GM23248 (cell line): ENCODE measurements around the gene MOBP. TPM values are rescaled to one million over a fixed set of nuclear protein-coding genes. Genes with fewer than 3 reads are reported as not detected.

Experiments
- DNase-seq: peaks from one replicate; pipeline ENCODE4 v3.0.0-alpha.2; 2015
- H2AFZ ChIP-seq: fragments of 200-600 bp; sonication (generic); 2 replicates; pipeline ENCODE4 v1.6.1; 2016; ENCODE audit warnings: antibody characterized with exemption
- H3F3A ChIP-seq: fragments of 200-600 bp; sonication (generic); 2 replicates; pipeline ENCODE4 v1.6.1; 2016; ENCODE audit warnings: mild to moderate bottlenecking, antibody characterized with exemption, mixed run types; ENCODE audit not compliant: insufficient read depth
- H3K27ac ChIP-seq: fragments of 200-600 bp; sonication (generic); 2 replicates; pipeline ENCODE4 v1.5.1; 2016; ENCODE audit warnings: mild to moderate bottlenecking
- H3K27me3 ChIP-seq: fragments of 200-600 bp; sonication (generic); replicated peaks from 2 replicates; pipeline ENCODE4 v1.6.1; 2016; ENCODE audit warnings: mild to moderate bottlenecking; ENCODE audit not compliant: insufficient read depth
- H3K36me3 ChIP-seq: fragments of 200-600 bp; sonication (generic); 2 replicates; pipeline ENCODE4 v1.6.1; 2016; ENCODE audit warnings: low read depth, mild to moderate bottlenecking
- H3K4me1 ChIP-seq: fragments of 200-600 bp; sonication (generic); 2 replicates; pipeline ENCODE4 v1.6.1; 2016; ENCODE audit warnings: mild to moderate bottlenecking; ENCODE audit not compliant: insufficient read depth
- H3K4me2 ChIP-seq: fragments of 200-600 bp; sonication (generic); one replicate; pipeline ENCODE4 v1.6.1; 2016; ENCODE audit warnings: mild to moderate bottlenecking; ENCODE audit not compliant: unreplicated experiment
- H3K4me3 ChIP-seq: fragments of 200-600 bp; sonication (generic); 2 replicates; pipeline ENCODE4 v1.5.1; 2016; ENCODE audit warnings: mild to moderate bottlenecking
- H3K79me2 ChIP-seq: fragments of 200-600 bp; sonication (generic); 2 replicates; pipeline ENCODE4 v1.6.1; 2016; ENCODE audit warnings: mild to moderate bottlenecking; ENCODE audit not compliant: insufficient read depth
- H3K9ac ChIP-seq: fragments of 200-600 bp; sonication (generic); 2 replicates; pipeline ENCODE4 v1.6.1; 2016; ENCODE audit warnings: mild to moderate bottlenecking
- H3K9me2 ChIP-seq: fragments of 200-600 bp; sonication (generic); 2 replicates; pipeline ENCODE4 v1.6.1; 2016; ENCODE audit warnings: mixed run types, mild to moderate bottlenecking, moderate library complexity; ENCODE audit not compliant: insufficient read depth
- H3K9me3 ChIP-seq: fragments of 200-600 bp; sonication (generic); one replicate; pipeline ENCODE4 v1.6.1; 2017; ENCODE audit warnings: low read depth
- H4K20me1 ChIP-seq: fragments of 200-600 bp; sonication (generic); 2 replicates; pipeline ENCODE4 v1.6.0; 2016; ENCODE audit not compliant: insufficient read depth
- EZH2 ChIP-seq: fragments of 200-600 bp; sonication (generic); IDR thresholded peaks from 2 replicates; pipeline ENCODE4 v1.6.1; 2018; ENCODE audit warnings: antibody characterized with exemption, mild to moderate bottlenecking; ENCODE audit not compliant: insufficient read depth, poor library complexity, severe bottlenecking
- EZH2phosphoT487 ChIP-seq: fragments of 200-600 bp; sonication (generic); IDR thresholded peaks from 2 replicates; pipeline ENCODE4 v1.6.1; 2018; ENCODE audit warnings: antibody characterized with exemption, moderate library complexity, mild to moderate bottlenecking, low read depth; ENCODE audit not compliant: insufficient read depth
- WGBS, 2 experiments: methylation state at CpG; one replicate each; pipeline ENCODE4 v1.1.6; 2015 to 2017; ENCODE audit warnings: low lambda C conversion rate in 2 of 2, low coverage in 1 of 2; ENCODE audit errors: missing lambda C conversion rate in 2 of 2; 5-methylcytosine and 5-hydroxymethylcytosine counted together
- in situ Hi-C: fragments of 300-500 bp; cut with MboI; formaldehyde crosslinking; loops from 2 replicates; pipeline ENCODE4 v1.15.0; 2020
- polyA plus RNA-seq: library from polyadenylated mRNA; unstranded; fragments of >200 nt; fragmentation: Nextera tagmentation; extraction: Ambion mirVana; gene quantifications from 2 replicates; pipeline ENCODE4 v1.2.1, GENCODE V29; 2016
- total RNA-seq: library from RNA; depleted of rRNA; stranded (reverse); fragments of >200 nt; shearing (Covaris generic); gene quantifications from 2 replicates; pipeline ENCODE4 v1.2.3, GENCODE V29; 2014

Gene MOBP
- total and polyA plus RNA-seq, 2 experiments from 2014 or later, result not detected

DNA sequence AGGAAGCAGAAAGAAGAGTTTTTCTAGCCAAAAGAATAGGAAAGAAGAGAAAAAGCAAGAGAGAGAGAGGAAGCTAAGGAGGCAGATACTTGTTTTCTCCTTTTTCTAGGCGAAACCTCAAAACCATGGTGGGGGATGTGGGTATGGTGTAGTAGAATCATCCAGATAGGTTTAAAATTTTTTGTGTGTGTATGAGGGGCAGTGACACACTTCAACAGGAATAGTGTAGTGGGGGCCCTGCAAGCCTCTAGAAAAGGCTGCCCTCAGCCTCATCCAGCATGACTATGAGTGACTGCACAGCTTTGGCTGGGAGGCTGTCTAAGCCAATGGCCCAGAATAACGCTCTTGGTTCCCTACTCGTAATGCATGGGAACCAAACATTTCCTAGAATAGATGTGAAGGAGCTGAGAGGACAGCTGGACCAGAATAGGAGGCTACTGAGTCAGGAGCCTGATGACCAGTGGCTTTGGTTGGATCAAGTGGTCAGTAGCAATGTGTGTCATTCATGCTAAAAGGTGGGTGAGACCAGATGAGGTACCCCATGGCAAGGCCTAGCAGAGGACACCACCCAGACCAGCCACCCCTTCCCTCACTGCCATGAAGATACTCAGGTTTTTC is 24.4 kb downstream of the MOBP start:
- no peak for DNase-seq
- H3K9me2 ChIP-seq, result no peaks in the 10 kb centered on the region
- H2AFZ ChIP-seq, result no peak overlapping the region
- H3K27ac ChIP-seq, result no peak overlapping the region
- no peaks in the 10 kb centered on the region for H3K79me2 ChIP-seq
- no peaks in the 10 kb centered on the region for H3K36me3 ChIP-seq
- H3K4me3 ChIP-seq, result no peak overlapping the region
- H3K27me3 ChIP-seq, result peaks cover 13% of the 10 kb centered on the region
- H3K9me3 ChIP-seq, result no peaks in the 10 kb centered on the region
- no peak overlapping the region for H3K4me2 ChIP-seq
- H3K4me1 ChIP-seq, result no peaks in the 10 kb centered on the region
- H3F3A ChIP-seq, result no peaks in the 10 kb centered on the region
- H4K20me1 ChIP-seq, result no peaks in the 10 kb centered on the region
- no peak overlapping the region for H3K9ac ChIP-seq
- no peak for TF ChIP-seq EZH2
- TF ChIP-seq EZH2phosphoT487, result no peak
- in situ Hi-C loops, result no loop called here
- WGBS, 2 experiments, result 50 to 52% methylated on average over 3 of the region's 3 CpGs

GRCh38 chr3:39494781-39495180 is 27.3 kb downstream of the MOBP start:
- Histone ChIP-seq H4K20me1 (no peaks in the 10 kb centered on the region), H3K36me3 (no peaks in the 10 kb centered on the region), H3K27me3 (peaks cover 21% of the 10 kb centered on the region), H3K79me2 (no peaks in the 10 kb centered on the region), H3K9me2 (no peaks in the 10 kb centered on the region), H3F3A (no peaks in the 10 kb centered on the region), H3K27ac (no peak overlapping the region), H3K9me3 (no peaks in the 10 kb centered on the region), H3K9ac (no peak overlapping the region), H3K4me1 (no peaks in the 10 kb centered on the region), H3K4me3 (no peak overlapping the region), H3K4me2 (no peak overlapping the region), H2AFZ (no peak overlapping the region)
- DNase-seq, result no peak
- 0 to 5% methylated on average over 4 of the region's 4 CpGs for WGBS, 2 experiments
- in situ Hi-C loops, result no loop called here
- no peak for TF ChIP-seq EZH2phosphoT487
- no peak for TF ChIP-seq EZH2

GRCh38 chr3:39497753-39498152 is 30.3 kb downstream of the MOBP start:
- H3K36me3 ChIP-seq, result no peaks in the 10 kb centered on the region
- H3K79me2 ChIP-seq, result no peaks in the 10 kb centered on the region
- WGBS, 2 experiments, result 64 to 72% methylated on average over 5 of the region's 5 CpGs
- no peaks in the 10 kb centered on the region for H4K20me1 ChIP-seq
- no peaks in the 10 kb centered on the region for H3K4me1 ChIP-seq
- TF ChIP-seq EZH2phosphoT487, result no peak
- no peak for TF ChIP-seq EZH2
- in situ Hi-C loops, result no loop called here
- H3K27me3 ChIP-seq, result peaks cover 50% of the 10 kb centered on the region
- no peaks in the 10 kb centered on the region for H3F3A ChIP-seq
- no peak overlapping the region for H3K9ac ChIP-seq
- no peak overlapping the region; the same call in 1 of the 2 replicates for H2AFZ ChIP-seq
- H3K4me3 ChIP-seq, result no peak overlapping the region
- no peak overlapping the region for H3K4me2 ChIP-seq
- H3K27ac ChIP-seq, result no peak overlapping the region
- H3K9me3 ChIP-seq, result no peaks in the 10 kb centered on the region
- H3K9me2 ChIP-seq, result no peaks in the 10 kb centered on the region
- DNase-seq, result no peak

DNA sequence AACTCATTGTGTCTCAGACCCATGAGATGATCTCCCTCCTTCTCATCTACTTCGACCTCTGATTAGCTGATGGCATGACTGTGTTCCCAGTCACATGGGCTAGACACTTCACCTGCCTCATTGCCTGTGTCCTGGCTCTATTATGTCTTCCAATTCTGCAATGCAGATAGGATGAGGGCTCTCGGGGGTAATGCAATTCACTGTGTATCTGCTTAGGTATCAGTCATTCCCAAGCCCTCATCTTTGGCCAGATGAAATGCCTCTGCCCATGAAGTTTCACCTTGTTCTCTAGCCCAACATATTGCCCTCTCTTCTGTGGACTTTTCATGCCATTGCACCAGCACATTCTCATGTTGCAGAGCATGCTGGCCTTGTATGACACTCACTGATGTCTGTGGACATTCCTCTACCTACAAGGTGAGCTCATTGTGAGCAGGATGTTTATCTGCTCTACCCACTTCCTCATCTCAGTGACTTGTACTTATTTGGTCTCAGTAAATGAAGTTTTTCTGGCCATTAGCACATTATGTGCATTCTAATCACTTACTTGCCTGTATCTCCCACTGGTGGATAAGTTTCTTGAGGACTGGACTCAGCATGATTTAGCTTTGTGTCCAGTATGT is 32.3 kb downstream of the MOBP start:
- in situ Hi-C loops, result no loop called here
- TF ChIP-seq EZH2, result no peak
- TF ChIP-seq EZH2phosphoT487, result no peak
- H3K9me2 ChIP-seq, result no peaks in the 10 kb centered on the region
- H4K20me1 ChIP-seq, result no peaks in the 10 kb centered on the region
- no peak overlapping the region for H2AFZ ChIP-seq
- no peaks in the 10 kb centered on the region for H3K4me1 ChIP-seq
- H3K4me3 ChIP-seq, result no peak overlapping the region
- H3K36me3 ChIP-seq, result no peaks in the 10 kb centered on the region
- peaks cover 46% of the 10 kb centered on the region for H3K27me3 ChIP-seq
- H3K9me3 ChIP-seq, result no peaks in the 10 kb centered on the region
- no peak overlapping the region for H3K9ac ChIP-seq
- H3K4me2 ChIP-seq, result no peak overlapping the region
- H3F3A ChIP-seq, result no peaks in the 10 kb centered on the region
- no peaks in the 10 kb centered on the region for H3K79me2 ChIP-seq
- no peak overlapping the region for H3K27ac ChIP-seq
- DNase-seq, result no peak
- 4 to 25% methylated on average over 2 of the region's 2 CpGs for WGBS, 2 experiments
